ENCODE results near the gene TDRD9.

TDRD9 gene

DNA sequence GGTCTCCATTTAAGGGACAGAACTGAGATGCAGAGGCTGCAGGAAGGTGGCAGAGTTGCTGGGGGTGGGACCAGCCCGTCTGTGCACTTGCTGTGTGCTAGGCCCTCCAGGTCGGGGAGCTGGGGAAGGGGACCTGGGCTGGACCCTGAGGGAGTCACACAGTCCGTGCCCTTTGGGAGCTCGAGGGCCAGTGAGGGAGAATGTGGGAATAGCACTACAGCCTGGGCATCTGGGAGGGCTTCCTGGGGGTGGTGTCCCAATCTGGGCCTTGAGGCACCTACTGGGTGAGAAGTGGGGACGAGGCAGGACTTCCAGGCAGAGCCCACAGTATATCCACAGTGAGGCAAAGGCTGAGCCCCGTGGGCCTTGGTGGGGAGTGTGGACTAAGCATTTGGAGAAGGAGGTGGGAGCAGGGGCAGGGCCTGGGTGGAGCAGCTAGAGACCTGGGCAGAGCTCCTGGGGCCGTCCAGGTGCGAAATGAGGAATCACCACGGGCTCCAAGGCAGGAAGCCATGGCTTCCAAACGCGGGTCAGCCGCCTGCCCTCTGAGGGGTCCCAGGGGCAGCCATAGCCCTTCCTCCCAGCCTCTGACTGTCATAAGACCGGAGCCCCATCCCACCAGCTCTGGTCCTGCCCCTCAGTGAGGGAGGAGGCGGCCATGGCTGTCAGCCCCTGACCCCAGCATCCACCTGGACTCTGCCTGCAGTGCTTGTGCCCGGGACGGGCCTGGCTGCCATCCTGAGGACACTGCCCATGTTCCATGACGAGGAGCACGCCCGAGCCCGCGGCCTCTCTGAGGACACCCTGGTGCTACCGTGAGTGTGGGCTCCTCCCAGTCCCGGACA is 163.9 kb downstream of the TDRD9 start:
- no peak for DNase-seq (ENCODE audit: low read depth, low spot score)

DNA sequence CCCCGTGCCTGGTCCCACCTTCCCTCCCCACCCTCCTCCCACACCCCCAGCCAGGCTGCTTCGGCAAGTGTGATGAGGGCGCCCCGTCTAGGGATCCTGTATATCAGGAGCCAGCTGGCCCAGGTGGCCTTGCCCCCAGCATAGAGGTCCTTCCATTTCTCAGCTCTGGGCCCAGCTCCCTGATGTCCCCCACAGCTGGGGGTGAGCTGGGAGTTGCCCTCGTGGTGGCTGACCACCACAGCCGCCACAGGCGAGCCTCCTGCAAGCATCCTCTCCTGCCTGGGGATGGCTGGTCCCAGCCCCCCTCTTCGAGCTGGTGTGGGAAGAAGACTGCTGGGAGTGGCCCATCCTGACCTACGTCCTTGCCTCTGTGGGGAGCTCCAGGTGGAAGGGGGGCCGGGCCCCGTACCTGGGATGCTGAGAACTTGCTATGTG is 164.7 kb downstream of the TDRD9 start:
- DNase-seq (ENCODE audit: low read depth, low spot score), result no peak

DNA sequence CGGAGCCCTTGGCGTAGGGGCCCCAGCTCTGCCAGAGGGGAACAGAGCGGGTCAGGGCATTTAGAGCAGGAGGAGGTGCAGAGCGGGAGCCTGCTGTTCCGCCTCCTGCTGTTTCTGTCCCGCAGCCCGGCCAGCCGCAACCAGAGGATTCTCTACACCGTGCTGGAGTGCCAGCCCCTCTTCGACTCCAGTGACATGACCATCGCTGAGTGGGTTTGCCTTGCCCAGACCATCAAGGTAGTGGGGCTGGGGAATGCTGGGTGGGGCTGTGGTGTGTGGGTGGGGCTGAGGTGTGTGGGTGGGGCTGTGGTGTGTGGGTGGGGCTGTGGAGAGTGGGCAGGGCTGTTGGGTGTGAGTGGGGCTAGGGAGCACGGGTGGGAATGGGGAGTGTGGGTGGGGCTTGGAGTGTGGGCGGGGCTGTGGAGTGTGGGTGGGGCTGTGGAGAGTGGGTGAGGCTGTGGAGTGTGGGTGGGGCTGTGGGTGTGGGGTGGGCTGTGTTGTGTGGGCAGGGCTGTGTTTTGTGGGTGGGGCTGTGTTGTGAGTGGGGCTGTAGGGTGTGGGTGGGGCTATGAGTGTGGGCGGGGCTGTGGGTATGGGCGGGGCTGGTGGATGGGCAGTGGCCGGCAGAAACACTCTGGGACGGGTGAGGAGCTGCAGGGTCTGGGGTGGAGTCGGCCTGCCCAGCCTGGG is 165.3 kb downstream of the TDRD9 start:
- DNase-seq (ENCODE audit: low read depth, low spot score), result no peak

DNA sequence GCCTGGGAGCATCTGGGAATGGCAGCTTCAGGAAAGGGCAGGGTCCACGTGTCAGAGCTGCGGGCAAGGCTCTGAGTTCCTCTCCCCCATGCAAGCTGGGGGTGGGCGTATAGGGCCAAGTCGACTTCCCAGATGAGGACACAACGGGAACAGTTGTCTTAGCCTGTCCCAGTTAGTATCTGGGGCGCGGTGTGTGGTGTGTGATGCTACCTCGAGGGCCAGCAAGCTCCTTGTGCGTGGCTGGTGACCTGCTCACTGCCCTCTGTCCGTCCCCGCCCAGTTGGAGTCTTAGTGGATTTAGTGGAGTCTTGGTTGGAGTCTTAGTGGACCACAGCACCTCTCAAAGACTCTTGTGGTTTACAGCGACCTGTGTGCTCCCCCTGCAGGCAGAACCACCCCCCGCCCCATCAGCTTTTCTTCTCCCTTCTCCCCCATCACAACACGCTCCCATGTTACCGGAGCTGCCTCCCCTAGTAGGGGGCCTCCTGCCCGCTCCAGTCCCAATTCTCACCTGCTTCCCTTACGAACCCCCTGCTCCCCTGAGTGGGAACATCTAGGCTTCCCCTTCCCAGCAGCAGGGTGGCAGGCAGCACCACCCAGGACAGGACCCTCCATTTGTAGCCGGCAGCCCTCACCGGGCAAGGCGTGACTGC is 165.9 kb downstream of the TDRD9 start:
- no peak for DNase-seq (ENCODE audit: low read depth, low spot score)

DNA sequence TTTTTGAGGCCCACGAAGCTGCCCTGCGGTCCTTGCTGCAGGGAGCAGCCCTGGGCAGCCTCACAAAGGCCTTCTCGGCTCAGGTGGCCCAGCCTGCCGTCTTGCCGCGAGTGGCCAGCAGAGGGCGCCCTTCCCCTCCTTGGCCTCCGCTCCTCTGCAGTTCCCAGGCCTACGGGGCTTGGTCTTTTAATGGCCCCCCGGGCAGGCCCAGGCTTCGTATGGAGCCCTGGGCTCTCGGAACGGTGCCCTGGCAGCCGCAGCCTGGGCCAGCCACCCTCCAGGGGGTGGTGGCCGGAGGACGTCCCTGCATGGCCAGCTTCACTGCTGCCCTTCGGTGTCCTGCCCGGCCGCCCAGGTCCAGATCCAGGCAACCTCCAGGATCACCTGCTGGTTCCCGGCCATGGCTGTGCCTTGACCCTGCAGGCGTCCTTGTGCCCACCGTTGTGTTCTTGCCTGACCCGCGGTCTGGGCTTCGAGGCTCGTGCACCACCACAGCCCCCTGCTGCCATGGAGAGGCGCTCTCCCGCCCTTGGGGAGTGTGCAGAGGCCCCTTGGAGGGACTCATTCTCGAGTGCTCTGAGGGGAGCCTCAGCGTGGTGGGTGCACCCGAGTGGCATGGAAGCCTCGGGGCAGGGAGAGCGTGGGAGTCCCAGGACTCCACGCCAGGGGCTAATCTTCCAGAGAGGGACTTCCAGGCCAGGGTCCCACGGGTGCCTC is 166.6 kb downstream of the TDRD9 start:
- peak; percentile 43 for DNase-seq (ENCODE audit: low read depth, low spot score)

DNA sequence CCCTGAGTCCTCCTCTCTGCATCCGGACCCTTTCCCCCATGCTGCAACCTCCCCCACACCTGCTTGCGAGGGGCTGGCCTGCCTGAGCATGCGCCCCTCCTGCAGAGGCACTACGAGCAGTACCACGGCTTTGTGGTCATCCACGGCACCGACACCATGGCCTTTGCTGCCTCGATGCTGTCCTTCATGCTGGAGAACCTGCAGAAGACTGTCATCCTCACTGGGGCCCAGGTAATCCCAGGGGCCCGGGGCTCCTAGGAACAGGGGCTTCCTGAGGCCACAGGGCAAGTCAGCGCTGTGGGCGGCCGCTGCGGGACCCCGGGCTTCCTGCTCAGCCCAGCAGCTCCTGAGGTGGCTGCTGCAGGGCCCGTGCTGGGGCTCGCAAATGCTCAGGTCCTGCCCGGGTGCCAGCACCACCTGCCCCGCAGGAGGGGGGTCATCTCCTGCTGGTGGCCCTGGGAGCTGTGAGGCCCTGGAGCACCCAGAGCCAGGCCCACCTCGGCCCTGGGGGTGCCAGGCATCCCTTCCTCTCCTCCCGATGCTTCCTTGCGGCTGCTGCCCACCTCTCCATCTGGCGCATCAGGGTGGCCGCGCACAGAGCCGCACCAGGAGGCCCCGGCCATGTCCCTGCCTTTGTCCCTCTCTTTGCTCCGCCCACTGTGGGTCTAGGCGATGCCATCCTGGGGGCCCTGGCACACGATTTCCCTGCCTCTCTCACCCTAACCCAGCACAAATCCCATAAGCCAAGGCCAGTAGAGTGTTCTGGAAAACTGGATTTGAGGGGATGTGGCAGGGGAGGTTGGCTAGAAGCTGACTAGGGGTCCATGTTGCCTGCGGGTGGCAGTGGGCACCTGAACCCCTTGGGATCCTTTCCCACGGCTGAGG is 167.4 kb downstream of the TDRD9 start:
- DNase-seq (ENCODE audit: low read depth, low spot score), result no peak

DNA sequence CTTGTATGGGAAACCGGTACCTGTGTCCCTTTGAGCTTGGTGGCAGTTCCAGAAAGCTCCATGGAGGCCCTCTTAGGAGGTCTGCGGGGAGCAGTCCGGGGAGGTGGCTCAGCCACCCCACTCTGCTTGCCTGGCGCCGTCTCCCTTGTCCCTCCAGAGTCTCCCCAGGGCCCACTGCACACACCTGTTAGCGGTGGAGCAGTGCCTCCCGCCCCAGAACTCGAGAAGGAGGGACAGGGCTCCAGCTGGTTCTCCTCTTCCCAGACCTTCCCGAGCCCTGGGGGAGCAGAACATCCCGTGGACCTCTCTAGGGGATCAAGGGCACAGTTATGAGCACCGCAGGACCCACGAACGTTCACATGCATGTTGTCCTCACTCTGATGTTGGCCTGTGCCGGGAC is 168.1 kb downstream of the TDRD9 start:
- DNase-seq (ENCODE audit: low read depth, low spot score), result no peak

DNA sequence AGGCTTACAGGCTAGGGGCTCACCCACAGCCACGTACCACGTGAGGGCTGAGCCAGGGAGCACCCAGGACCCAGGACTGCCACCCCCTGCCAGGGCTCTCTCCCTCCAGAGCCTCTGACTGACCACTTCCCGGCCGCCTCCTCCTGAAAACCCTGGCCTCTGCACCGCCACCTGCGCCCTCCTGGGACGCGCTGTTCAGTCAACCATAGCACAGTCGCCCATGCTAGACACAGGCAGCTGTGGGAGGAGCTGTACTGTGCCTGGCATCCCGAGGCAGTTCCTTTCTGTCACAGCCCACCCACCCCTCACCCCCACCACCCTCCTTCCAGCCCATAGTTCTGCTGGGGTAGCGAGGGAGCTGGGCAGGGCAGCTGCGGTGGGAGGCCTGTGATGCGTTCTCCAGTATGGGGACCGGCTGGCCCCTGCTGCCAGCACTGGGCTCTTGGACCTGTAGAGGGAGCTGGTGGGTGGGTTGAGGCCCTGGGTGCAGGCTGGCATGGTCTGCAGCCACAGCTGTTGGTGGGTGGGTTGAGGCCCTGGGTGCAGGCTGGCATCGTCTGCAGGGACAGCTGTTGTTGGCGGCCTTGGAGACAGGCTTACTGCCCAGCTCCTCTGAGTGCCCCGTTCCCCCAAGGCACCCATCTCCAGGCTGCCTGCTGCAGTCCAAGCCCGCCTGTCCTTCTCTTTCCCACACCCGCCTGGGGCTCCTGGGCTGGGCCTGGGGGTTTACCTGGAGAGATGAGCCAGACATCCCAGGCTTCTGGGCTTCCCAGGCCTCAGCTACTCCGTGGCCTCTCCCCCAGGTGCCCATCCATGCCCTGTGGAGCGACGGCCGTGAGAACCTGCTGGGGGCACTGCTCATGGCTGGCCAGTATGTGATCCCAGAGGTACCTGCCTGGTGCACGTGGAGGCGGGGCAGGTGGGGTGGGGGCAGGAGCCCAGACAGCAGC is 168.8 kb downstream of the TDRD9 start:
- no peak for DNase-seq (ENCODE audit: low read depth, low spot score)

DNA sequence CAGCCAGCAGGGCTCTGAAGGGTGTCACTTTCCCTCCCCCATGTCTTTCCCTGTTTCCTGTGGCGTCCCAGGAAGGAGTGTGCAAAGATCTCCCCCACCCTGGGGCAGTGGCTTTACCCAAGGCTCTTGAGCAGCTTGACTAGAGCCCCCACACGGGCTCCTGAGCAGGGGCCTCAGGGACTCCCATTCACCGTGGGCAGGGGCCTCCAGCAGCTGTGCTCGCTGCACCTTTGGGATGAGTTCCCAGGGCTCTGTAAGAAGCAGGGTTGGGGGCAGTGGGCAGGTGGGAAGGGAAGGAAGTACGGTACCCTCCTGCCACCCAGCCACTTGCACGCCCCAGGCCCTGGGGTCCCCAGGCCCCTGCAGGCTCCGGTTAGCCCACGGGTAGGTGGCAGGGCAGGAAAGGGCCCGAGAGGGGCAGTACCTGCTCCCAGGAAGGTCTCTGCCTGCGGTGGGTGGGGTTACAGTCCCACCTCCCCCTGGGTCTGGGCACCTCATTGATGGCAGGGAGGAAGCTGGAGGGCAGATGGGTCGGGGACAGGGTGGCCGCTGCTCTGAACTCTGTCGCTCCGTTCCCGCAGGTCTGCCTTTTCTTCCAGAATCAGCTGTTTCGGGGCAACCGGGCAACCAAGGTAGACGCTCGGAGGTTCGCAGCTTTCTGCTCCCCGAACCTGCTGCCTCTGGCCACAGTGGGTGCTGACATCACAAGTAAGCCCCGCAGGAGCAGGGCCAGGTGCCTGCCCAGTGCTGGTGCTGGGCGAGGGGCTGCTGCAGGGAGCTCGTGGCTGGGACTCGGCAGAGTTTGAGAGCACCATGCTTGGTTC is 170.2 kb downstream of the TDRD9 start:
- DNase-seq (ENCODE audit: low read depth, low spot score), result no peak

DNA sequence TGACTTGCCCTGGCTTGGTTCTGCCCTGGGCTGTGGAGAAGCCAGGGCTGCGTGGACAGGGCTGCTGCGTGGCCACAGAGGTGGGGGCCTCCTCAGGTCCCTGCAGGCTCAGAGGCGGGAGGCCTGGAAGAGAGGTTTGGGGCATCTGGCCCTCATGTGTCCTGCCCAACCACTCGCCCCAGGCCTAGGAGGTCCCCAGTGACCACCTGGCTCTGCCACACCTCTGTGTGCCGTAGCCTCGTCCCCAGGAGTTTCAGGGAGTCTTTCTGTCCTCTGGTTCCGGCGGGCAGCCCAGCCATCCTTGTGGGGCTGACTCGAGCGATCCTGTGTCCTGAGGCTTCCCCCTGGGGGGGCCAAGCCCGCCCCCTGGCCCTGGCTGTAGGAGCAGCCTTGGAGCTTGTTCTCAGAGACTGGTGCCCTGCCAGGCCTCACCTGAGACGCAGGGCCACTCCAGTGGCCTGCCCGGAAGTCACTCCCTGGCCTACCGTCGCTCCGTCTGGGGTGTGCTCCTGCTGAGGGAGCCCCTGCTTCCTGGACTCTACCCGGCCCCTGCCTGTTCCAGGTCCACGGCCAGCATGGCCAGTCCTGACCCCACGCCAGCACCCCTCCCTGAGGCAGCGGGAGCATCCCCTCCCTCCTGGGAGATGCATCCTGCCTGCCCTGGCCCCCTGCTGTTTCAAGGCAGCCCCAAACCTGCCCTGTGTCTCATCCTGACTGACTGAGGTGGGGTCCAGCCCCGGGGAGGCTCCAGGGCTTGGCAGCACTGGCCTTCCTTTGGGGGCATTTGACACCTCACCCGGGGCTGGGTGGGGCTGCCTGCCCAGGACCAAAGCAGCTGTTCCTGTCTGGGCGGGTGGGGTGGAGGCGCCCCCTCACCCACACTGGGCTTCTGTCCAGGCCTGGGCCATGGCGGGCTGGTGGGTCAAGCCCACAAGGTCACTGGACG is 171.1 kb downstream of the TDRD9 start:
- no peak for DNase-seq (ENCODE audit: low read depth, low spot score)

DNA sequence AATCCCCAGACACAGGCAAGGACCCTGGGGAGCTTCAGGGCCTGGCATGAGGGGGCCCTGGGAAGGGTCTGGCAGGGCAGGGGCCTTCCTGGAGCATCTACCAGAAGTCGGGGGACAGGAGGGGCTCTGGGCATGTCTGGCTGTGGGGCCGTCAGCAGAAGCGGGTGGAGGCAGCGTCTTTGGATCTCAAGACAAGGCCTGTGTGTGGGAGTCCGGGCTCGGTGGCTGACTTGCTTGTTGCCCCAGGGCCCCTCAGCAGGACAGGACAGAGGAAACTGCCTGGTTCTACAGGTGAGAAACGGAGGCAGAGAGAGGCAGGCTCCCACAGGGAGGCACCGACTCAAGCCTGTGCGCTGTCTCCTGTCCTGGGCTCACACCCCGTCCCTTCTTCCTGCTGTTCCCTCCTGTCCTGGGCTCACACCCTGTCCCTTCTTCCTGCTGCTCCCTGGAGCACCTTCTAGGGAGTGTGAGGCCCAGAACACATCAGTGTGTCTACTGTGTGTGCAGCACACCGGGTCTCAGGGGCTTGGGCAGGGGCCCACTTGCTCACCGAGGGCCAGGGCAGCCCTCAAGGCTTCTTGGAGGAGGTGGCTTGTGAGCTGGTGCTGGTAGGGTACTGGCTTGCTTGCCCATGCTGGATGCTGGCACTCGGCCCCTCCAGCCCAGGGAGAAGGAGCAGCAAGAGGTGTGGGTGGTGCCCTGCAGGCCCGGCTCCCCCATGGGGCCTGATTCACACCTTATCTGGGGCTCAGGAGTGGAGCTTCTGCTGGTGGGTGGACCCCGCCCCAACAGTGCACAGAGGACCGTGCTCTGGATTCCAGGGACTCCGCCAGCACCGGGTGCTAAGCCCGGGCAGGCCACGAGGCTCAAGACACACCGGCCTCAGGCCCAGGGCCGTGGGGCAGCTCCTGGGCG is 172.2 kb downstream of the TDRD9 start:
- DNase-seq (ENCODE audit: low read depth, low spot score), result no peak

DNA sequence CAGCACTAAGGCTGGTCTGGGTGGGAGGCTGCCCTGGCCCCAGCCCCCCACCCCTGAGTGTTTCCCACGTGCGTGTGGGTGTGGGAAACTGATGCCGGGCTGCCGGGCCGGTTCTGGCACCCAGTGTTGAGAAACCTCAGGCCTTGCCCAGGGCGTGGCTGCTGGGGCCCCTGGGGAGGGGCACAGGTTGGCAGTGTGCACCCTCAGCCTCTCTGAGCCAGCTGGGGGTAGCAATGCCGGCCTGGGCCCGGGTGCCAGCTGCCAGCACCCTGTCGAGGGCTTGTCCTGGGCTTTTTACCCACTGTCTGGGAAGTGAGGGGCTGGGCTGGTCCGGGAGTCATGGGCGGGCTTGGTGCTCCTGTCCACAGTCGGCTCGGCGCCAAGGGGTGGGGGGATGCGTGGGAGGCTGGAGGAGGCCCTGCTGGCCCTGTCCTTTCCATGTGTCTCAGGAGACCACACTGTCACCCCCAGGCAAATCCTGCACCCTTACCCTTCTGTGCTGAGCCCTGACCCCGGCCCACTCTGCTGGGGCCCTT is 172.9 kb downstream of the TDRD9 start:
- DNase-seq (ENCODE audit: low read depth, low spot score), result no peak

DNA sequence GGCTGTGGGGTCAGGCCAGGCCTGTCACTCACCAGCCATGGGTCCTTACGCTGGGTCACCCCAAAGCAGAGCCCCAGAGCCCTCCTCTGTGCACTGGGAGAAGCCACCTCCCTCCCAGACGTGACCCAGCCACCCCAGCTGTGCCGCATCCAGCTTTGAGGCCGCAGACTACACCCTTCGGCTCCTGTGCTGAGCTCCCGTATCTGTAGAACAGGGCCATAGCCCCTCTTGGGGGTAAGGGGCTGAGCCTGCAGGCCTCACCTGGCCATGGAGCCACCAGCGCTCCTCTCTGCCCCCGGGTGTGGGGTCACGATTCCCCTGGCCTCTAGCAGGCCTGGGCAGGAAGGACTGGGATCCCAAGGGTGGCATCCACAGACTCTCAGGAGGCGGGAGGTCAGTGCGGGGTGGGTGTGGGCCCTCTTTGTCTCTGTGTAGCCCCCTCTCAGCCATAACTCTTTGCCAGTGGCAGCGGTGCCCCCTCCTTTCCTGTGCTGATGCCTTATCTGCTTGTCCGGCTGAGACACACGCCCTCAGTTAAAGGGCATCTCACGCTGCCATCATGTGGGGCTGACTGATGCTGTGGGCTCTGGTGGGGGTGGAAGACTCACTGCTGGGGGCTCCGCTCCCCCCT is 173.5 kb downstream of the TDRD9 start:
- no peak for DNase-seq (ENCODE audit: low read depth, low spot score)
